B cell (primary cell): ENCODE measurements around the gene FBXW10. TPM values are rescaled to one million over a fixed set of nuclear protein-coding genes. Genes with fewer than 3 reads are reported as not detected.
"Not testable (repeated sequence)": the region's sequence is repeated elsewhere in the genome, so short reads cannot be mapped to it uniquely, and the experiment has no call there.

Experiments
- ATAC-seq: fragments of 200-7000 bp; cut with Tn5 transposase; one replicate; pipeline ENCODE4 v1.10.0; 2021; ENCODE audit warnings: low read depth, mild to moderate bottlenecking, moderate number of reproducible peaks, moderate library complexity
- CTCF ChIA-PET: fragments of 350-600 bp; sonication (Branson Sonifier 250); formaldehyde crosslinking; loops from one replicate; lab custom pipeline; 2021; ENCODE audit warnings: antibody characterized with exemption, inconsistent platforms; lab: Charles Lee
- POLR2A ChIA-PET: fragments of 350-600 bp; sonication (Branson Sonifier 250); formaldehyde crosslinking; loops from one replicate; lab custom pipeline; 2021; ENCODE audit warnings: antibody characterized with exemption; lab: Charles Lee
- DNase-seq: peaks from one replicate; pipeline ENCODE4 v3.0.0; 2013
- H2AFZ ChIP-seq: 2 replicates; pipeline ENCODE4 v1.6.1; 2012; ENCODE audit warnings: mild to moderate bottlenecking, low read depth, low read length; ENCODE audit not compliant: insufficient read depth, poor library complexity, severe bottlenecking
- H3K27ac ChIP-seq, 2 donors: 1 replicate in 1 of 2; 2 replicates in 1 of 2; pipeline ENCODE4 v1.5.1; 2012 to 2013; ENCODE audit warnings: low read length in 2 of 2, mild to moderate bottlenecking in 2 of 2, moderate library complexity in 1 of 2
- H3K27me3 ChIP-seq, 4 experiments: fragments of 200-600 bp in 1 of 4; sonication (generic) in 1 of 4; replicated peaks in 1 of 4; 1 replicate in 2 of 4; 2 replicates in 2 of 4; pipeline versions ENCODE4 v1.6.1 to v1.7.0; 2013 to 2016; ENCODE audit warnings: low read length in 3 of 4, mild to moderate bottlenecking in 2 of 4, mixed read lengths in 1 of 4, moderate library complexity in 1 of 4; ENCODE audit not compliant: insufficient read depth in 4 of 4, control insufficient read depth in 3 of 4; ENCODE audit errors: control extremely low read depth in 1 of 4
- H3K36me3 ChIP-seq, 2 experiments: replicated peaks in 1 of 2; 1 replicate in 1 of 2; 2 replicates in 1 of 2; pipeline versions ENCODE4 v1.6.1 to v1.7.1; 2013; ENCODE audit warnings: low read length in 1 of 2; ENCODE audit not compliant: insufficient read depth in 2 of 2, control insufficient read depth in 1 of 2; ENCODE audit errors: control extremely low read depth in 1 of 2, extremely low read depth in 1 of 2
- H3K4me1 ChIP-seq, 2 donors: fragments of 200-600 bp in 1 of 2; sonication (generic) in 1 of 2; 1 replicate in 1 of 2; 2 replicates in 1 of 2; pipeline versions ENCODE4 v1.5.1 to v1.6.1; 2013 to 2017; ENCODE audit warnings: low read length in 2 of 2; ENCODE audit not compliant: control insufficient read depth in 2 of 2, insufficient read depth in 2 of 2
- H3K4me2 ChIP-seq: replicated peaks from 2 replicates; pipeline ENCODE3; 2012; ENCODE audit warnings: mild to moderate bottlenecking, low read depth, low read length; ENCODE audit not compliant: poor library complexity, severe bottlenecking
- H3K4me3 ChIP-seq, 5 experiments: fragments of 200-600 bp in 1 of 5; sonication (generic) in 1 of 5; 1 replicate in 3 of 5; 2 replicates in 2 of 5; pipeline versions ENCODE4 v1.5.1 to v1.7.0; 2011 to 2016; ENCODE audit warnings: low read length in 4 of 5, mild to moderate bottlenecking in 4 of 5, low read depth in 2 of 5, control low read depth in 1 of 5, moderate library complexity in 1 of 5; ENCODE audit not compliant: insufficient read depth in 1 of 5; ENCODE audit errors: control extremely low read depth in 1 of 5, extremely low read depth in 1 of 5
- H3K79me2 ChIP-seq: fragments of 200-600 bp; sonication (generic); one replicate; pipeline ENCODE4 v1.6.0; 2016; ENCODE audit warnings: low read length; ENCODE audit not compliant: control insufficient read depth, insufficient read depth
- H3K9ac ChIP-seq: fragments of 200-600 bp; sonication (generic); 2 replicates; pipeline ENCODE4 v1.6.1; 2017; ENCODE audit warnings: mild to moderate bottlenecking, low read length, moderate library complexity
- H3K9me3 ChIP-seq, 3 donors: one replicate each; pipeline versions ENCODE4 v1.6.1 to v1.7.1; 2013; ENCODE audit warnings: low read length in 2 of 3; ENCODE audit not compliant: control insufficient read depth in 2 of 3, insufficient read depth in 1 of 3; ENCODE audit errors: control extremely low read depth in 1 of 3
- H4K20me1 ChIP-seq: 2 replicates; pipeline ENCODE4 v1.6.0; 2012; ENCODE audit warnings: mild to moderate bottlenecking, low read length; ENCODE audit not compliant: insufficient read depth, control insufficient read depth, poor library complexity, severe bottlenecking
- H3K27ac Mint-ChIP-seq: one replicate; pipeline ENCODE4 v1.8.0; 2021; ENCODE audit warnings: mixed read lengths
- H3K27me3 Mint-ChIP-seq: one replicate; pipeline ENCODE4 v1.8.0; 2021; ENCODE audit warnings: mixed read lengths
- H3K4me1 Mint-ChIP-seq: one replicate; pipeline ENCODE4 v1.8.0; 2021; ENCODE audit warnings: mixed read lengths
- H3K4me3 Mint-ChIP-seq: one replicate; pipeline ENCODE4 v1.8.0; 2021; ENCODE audit warnings: mixed read lengths
- H3K9me3 Mint-ChIP-seq: one replicate; pipeline ENCODE4 v1.8.0; 2022; ENCODE audit warnings: mixed read lengths; ENCODE audit not compliant: insufficient read depth
- WGBS: methylation state at CpG from one replicate; pipeline ENCODE4 v1.1.5; 2013; ENCODE audit warnings: missing lambda C conversion rate; ENCODE audit not compliant: insufficient coverage; 5-methylcytosine and 5-hydroxymethylcytosine counted together
- intact Hi-C: fragments of 100-400 bp; cut with micrococcal nuclease; formaldehyde crosslinking; loops from one replicate; pipeline ENCODE4 v1.10.0; 2022
- polyA plus RNA-seq: library from polyadenylated mRNA; depleted of rRNA; stranded (reverse); fragments of >200 nt; gene quantifications from 2 replicates; pipeline ENCODE4 v1.2.3, GENCODE V29; 2012
- total RNA-seq, 2 donors: library from RNA; stranded (reverse); fragments of 120-200 nt in 1 of 2; gene quantifications; 1 replicate in 1 of 2; 2 replicates in 1 of 2; pipeline versions ENCODE4 v1.2.3 to v1.2.4, GENCODE V29; 2013 to 2022
- TF ChIP-seq, protein P1 (sequence below): fragments of 200-600 bp; IDR thresholded peaks from one replicate; pipeline ENCODE4 v1.8.0; 2022; ENCODE audit warnings: antibody characterized with exemption, mild to moderate bottlenecking

The FBXW10 gene
- total and polyA plus RNA-seq, 2 donors (not counting 1 experiment from before 2014, with no cell fraction given): not detected

DNA sequence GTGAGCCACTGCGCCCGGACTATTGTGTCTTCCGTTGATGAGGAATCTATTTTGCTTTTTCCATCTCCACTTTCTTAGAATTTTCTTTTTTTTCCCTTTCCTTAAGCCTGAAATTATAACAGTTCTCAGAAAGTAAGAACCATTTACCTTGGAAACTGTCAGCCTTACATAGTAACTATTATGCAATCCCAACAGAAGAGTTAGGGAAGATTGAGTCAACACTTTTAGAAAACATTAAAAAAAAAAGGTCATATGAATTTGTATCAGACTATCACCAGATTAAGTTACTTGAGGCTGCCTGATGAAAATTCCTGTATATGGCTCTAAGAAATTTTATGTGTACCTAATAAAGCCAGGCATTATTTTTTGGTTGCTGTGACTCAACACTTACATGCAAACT, 35.6 kb upstream of the FBXW10 start:
- CTCF ChIA-PET: interaction anchor here (0.7 kb wide), 1 partner anchor 723 kb away, joined by 3 read pairs; no protein-coding TSS in a partner anchor
- WGBS: 100% methylated on average over 2 of the region's 3 CpGs
- H4K20me1 ChIP-seq, ATAC-seq, H3K4me2 ChIP-seq, POLR2A ChIA-PET, H3K4me3 ChIP-seq, H3K27ac ChIP-seq, H3K27me3 Mint-ChIP-seq, H3K4me1 Mint-ChIP-seq, H2AFZ ChIP-seq, H3K4me1 ChIP-seq, intact Hi-C loops, H3K9ac ChIP-seq, H3K4me3 Mint-ChIP-seq, H3K27ac Mint-ChIP-seq, H3K27me3 ChIP-seq, H3K9me3 ChIP-seq, H3K9me3 Mint-ChIP-seq, DNase-seq, H3K79me2 ChIP-seq, H3K36me3 ChIP-seq: not testable (repeated sequence)

DNA sequence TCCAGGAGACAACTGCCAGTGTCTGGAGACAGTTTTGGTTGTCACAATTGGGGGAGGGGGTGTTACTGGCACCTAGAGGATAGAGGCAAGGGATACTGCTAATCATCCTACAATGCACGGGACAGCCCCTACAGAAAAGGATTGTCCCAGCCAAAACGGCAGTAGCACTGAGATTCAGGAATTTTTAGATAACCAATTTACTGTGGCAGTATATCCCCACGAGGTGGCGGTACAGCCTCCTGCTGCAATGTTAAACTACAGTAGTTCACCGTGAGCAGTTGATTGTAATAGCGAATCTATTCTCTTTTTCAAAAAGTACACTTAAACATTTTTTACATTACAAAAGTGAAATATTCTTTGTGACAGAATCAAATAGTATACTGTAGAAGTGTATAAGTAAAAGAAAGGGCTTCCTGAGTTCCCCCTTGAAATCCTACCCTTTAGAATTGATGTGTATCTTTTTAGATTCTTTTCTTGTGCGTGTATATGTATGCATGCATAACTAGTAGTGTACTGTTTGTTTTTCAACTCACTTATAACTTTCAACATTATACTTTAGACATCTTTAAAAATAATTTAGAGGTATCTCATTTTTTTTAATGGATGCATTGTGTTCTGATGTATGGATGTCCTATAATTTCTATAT, 31.4 kb upstream of the FBXW10 start:
- H3K9ac ChIP-seq, H3K9me3 ChIP-seq, H3K4me2 ChIP-seq, POLR2A ChIA-PET, H3K4me1 ChIP-seq, H4K20me1 ChIP-seq, H3K27ac Mint-ChIP-seq, H3K27me3 ChIP-seq, H3K9me3 Mint-ChIP-seq, H3K4me1 Mint-ChIP-seq, H3K4me3 ChIP-seq, H3K4me3 Mint-ChIP-seq, H3K79me2 ChIP-seq, H3K27ac ChIP-seq, H3K27me3 Mint-ChIP-seq, intact Hi-C loops, H3K36me3 ChIP-seq, H2AFZ ChIP-seq, CTCF ChIA-PET: not testable (repeated sequence)
- ATAC-seq (peak; percentile 71), DNase-seq (peak; percentile 66)
- TF ChIP-seq, protein P1, sequence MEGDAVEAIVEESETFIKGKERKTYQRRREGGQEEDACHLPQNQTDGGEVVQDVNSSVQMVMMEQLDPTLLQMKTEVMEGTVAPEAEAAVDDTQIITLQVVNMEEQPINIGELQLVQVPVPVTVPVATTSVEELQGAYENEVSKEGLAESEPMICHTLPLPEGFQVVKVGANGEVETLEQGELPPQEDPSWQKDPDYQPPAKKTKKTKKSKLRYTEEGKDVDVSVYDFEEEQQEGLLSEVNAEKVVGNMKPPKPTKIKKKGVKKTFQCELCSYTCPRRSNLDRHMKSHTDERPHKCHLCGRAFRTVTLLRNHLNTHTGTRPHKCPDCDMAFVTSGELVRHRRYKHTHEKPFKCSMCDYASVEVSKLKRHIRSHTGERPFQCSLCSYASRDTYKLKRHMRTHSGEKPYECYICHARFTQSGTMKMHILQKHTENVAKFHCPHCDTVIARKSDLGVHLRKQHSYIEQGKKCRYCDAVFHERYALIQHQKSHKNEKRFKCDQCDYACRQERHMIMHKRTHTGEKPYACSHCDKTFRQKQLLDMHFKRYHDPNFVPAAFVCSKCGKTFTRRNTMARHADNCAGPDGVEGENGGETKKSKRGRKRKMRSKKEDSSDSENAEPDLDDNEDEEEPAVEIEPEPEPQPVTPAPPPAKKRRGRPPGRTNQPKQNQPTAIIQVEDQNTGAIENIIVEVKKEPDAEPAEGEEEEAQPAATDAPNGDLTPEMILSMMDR: peak; percentile 73
- WGBS: no CpG with 5 or more reads among the region's 7 CpGs

DNA sequence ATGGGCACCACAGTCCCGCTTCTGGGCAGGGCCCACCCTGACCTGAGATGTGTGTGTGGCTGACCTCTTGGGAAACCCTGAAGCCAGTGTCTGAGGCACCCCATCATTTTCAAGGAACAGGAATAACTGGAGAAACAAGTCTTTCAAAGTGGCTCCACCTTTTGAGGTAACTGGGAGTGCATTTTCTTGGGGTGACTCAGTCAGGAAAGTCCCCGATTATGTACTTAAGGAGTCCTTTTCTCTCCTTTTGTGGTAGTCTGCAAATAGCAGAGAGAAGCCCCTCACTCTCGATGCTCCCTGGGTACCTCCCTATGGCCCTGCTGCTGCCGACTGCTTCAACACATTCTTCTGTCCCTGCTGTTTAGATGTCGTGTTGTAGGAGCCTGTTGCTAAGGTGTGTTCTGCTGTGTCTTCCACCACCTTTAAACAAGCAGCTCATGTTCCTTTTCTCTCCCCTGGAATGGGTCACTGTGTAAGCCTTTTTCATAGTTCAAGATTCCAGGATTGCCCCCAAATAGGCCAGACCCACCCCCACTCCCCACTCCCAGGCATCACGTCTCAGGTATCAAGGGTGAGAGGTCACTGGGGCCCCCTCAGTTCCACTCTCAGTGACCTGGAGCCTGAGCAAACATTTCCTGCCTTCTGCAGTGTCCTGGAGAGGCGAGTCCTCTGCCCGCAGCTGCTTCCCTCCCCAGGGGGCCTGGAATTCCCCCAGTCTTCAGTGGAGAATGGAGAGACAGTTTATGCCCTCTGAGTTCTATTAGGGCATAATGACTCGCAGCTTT, 25.0 kb upstream of the FBXW10 start:
- intact Hi-C loops, H3K27me3 ChIP-seq, POLR2A ChIA-PET, H3K79me2 ChIP-seq, H3K9me3 ChIP-seq, H3K4me1 Mint-ChIP-seq, H3K4me3 Mint-ChIP-seq, H3K4me1 ChIP-seq, H3K36me3 ChIP-seq, H3K27me3 Mint-ChIP-seq, H3K4me3 ChIP-seq, H4K20me1 ChIP-seq, H3K27ac Mint-ChIP-seq, ATAC-seq, DNase-seq, CTCF ChIA-PET, H3K4me2 ChIP-seq, H3K9me3 Mint-ChIP-seq, H3K27ac ChIP-seq, H3K9ac ChIP-seq, H2AFZ ChIP-seq: not testable (repeated sequence)
- 76% methylated on average over 3 of the region's 9 CpGs for WGBS
